ENCODE data around the gene CES4A. TPM values are rescaled to one million over a fixed set of nuclear protein-coding genes. Genes with fewer than 3 reads are reported as not detected.
A peak's percentile ranks its signal among the peaks of the same experiment; 100 is the strongest.

CES4A gene
- total RNA-seq, 1 donor from 2014 or later = 13.3 TPM

DNA sequence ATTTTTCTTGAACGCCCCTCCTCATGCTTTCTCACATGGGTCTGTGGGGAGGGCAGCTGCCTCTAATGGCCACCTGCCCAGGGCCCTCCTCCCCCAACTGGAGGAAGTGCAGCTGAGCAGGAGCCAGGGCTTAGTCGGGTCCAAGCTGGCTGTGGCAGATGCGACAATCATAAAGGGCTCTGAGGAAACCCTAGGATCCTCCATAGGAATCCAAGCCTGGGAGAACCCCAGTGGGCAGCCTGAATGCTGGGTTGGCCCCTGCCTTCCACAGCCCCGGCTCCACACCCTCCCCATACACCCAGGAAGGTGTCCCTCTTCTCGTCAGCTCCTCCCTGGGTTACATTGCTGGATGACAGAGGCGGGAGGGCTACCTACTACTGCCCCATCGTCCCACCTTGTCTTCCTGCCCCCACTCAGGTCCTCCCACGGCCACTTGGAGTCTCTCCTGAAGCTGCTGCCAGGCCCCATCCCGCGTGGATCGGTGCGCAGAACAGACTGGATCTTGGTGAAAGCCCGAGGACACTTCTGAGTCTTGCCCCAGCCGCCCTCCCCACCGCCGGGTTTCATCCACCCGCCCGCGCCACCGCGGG is 24.9 kb downstream of the CES4A start:
- H3K4me1 ChIP-seq = peaks cover 5% of the 10 kb centered on the region
- no peak for DNase-seq
- intact Hi-C loops (cut with DNase I) = no loop called here
- no peak for ATAC-seq
- peak overlapping the region; percentile 56 for H3K4me3 ChIP-seq
- H3K9me3 ChIP-seq = no peaks in the 10 kb centered on the region
- no peaks in the 10 kb centered on the region for H3K36me3 ChIP-seq
- TF ChIP-seq, protein P1, sequence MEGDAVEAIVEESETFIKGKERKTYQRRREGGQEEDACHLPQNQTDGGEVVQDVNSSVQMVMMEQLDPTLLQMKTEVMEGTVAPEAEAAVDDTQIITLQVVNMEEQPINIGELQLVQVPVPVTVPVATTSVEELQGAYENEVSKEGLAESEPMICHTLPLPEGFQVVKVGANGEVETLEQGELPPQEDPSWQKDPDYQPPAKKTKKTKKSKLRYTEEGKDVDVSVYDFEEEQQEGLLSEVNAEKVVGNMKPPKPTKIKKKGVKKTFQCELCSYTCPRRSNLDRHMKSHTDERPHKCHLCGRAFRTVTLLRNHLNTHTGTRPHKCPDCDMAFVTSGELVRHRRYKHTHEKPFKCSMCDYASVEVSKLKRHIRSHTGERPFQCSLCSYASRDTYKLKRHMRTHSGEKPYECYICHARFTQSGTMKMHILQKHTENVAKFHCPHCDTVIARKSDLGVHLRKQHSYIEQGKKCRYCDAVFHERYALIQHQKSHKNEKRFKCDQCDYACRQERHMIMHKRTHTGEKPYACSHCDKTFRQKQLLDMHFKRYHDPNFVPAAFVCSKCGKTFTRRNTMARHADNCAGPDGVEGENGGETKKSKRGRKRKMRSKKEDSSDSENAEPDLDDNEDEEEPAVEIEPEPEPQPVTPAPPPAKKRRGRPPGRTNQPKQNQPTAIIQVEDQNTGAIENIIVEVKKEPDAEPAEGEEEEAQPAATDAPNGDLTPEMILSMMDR (IDR thresholded peaks at IDR 0.05) = no peak
- H3K27ac ChIP-seq = no peak overlapping the region
- no peaks in the 10 kb centered on the region for H3K27me3 ChIP-seq

GRCh38 chr16:67013823-67014633 is 25.6 kb downstream of the CES4A start:
- Histone ChIP-seq H3K36me3 (no peaks in the 10 kb centered on the region), H3K4me1 (peaks cover 5% of the 10 kb centered on the region), H3K9me3 (no peaks in the 10 kb centered on the region), H3K27ac (peak overlapping the region; percentile 51), H3K4me3 (peak overlapping the region; percentile 56), H3K27me3 (no peaks in the 10 kb centered on the region)
- intact Hi-C loops (cut with DNase I) = no loop called here
- ATAC-seq (peak; percentile 69), DNase-seq (peak; percentile 85)
- TF ChIP-seq, protein P1 (IDR thresholded peaks at IDR 0.05) = peak; percentile 39

DNA sequence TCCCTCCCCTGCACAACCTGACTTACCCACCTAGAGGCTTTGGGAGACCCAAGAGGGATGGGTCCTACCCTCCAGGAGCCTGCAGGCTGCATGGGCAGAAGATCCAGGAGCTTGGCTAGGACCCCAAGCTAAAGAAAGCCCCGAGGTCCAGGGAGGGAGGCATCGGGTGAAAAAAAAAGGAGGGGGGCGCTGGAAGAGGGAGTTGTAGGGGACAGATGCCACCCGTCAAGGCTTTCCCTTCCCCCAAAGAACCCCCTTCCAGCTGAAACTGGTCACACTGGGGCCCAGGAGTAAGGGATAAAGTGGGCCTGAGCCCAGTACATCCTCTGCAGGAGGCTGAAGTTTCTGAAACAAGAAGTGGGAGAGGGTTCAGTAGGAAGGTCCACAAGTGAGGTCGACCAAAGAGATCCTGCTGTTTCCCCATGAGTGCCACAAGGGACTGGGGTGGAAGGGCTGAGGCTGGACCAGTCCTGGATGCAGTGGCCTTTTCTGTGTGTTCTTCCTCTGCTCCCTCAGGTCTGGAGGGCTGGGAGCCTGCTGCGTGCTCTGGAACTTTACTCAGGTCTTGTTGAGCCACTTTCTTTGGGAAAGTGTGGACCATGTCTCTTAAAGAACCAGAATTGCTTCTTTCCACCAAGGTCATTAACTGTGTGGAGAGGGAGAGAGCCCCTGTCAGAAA is 26.4 kb downstream of the CES4A start:
- intact Hi-C loops (cut with DNase I) = no loop called here
- DNase-seq (peak; percentile 26), ATAC-seq (no peak)
- Histone ChIP-seq H3K36me3 (no peaks in the 10 kb centered on the region), H3K27ac (no peak overlapping the region), H3K4me1 (peaks cover 5% of the 10 kb centered on the region), H3K27me3 (no peaks in the 10 kb centered on the region), H3K9me3 (no peaks in the 10 kb centered on the region), H3K4me3 (peak overlapping the region; percentile 56)
- TF ChIP-seq, protein P1 (IDR thresholded peaks at IDR 0.05) = no peak

GRCh38 chr16:67015313-67015731 is 26.9 kb downstream of the CES4A start:
- no peak overlapping the region for H3K4me3 ChIP-seq
- DNase-seq (peak; percentile 57), ATAC-seq (no peak)
- peaks cover 5% of the 10 kb centered on the region for H3K4me1 ChIP-seq
- TF ChIP-seq, protein P1 (IDR thresholded peaks at IDR 0.05) = no peak
- H3K27me3 ChIP-seq = no peaks in the 10 kb centered on the region
- H3K36me3 ChIP-seq = no peaks in the 10 kb centered on the region
- no peak overlapping the region for H3K27ac ChIP-seq
- intact Hi-C loops (cut with DNase I) = no loop called here
- H3K9me3 ChIP-seq = no peaks in the 10 kb centered on the region

DNA sequence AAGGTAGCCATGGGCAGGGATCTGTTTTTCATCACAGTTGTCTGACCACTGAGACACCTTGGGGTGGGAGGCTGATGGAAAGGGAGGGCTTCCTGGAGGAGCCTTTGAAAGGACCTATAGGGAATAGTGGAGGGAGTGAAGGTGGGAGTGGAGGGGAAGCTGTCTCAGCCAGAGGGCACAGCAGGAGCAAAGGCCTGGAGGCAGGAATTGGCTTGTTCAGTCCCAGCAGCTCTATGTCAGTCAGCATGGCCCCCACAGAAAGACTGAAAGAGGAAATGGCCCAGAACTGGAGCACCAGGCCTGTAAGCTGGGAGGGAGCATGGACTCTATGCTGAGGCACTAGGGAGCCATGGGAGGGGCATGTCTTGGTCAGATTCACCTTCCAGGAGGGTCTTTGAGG is 27.8 kb downstream of the CES4A start:
- ATAC-seq = no peak
- intact Hi-C loops (cut with DNase I) = no loop called here
- DNase-seq = peak; percentile 12
- Histone ChIP-seq H3K27me3 (no peaks in the 10 kb centered on the region), H3K4me1 (peaks cover 5% of the 10 kb centered on the region), H3K9me3 (no peaks in the 10 kb centered on the region), H3K4me3 (no peak overlapping the region), H3K36me3 (no peaks in the 10 kb centered on the region), H3K27ac (no peak overlapping the region)
- TF ChIP-seq, protein P1 (IDR thresholded peaks at IDR 0.05) = no peak
